Activated naive CD8-positive, alpha-beta T cell treated with anti-CD3 and anti-CD28 coated beads, Interleukin-2, amount 50 U/mL, for 24 hours (primary cell): ENCODE results near the gene KLK3.
"Not testable (repeated sequence)": the region's sequence is repeated elsewhere in the genome, so short reads cannot be mapped to it uniquely, and the experiment has no call there.

Experiments
- ATAC-seq: fragments of 150-1000 bp; cut with Tn5 transposase; one replicate; pipeline ENCODE4 v1.10.0; 2021
- DNase-seq: peaks from one replicate; pipeline ENCODE4 v3.0.0; 2021
- H3K27ac Mint-ChIP-seq: one replicate; pipeline ENCODE4 v1.8.0; 2021; ENCODE audit warnings: mild to moderate bottlenecking, mixed read lengths
- H3K27me3 Mint-ChIP-seq: one replicate; pipeline ENCODE4 v1.8.0; 2021; ENCODE audit warnings: mixed read lengths
- H3K36me3 Mint-ChIP-seq: one replicate; pipeline ENCODE4 v1.8.0; 2021; ENCODE audit warnings: low read depth, mixed read lengths
- H3K4me1 Mint-ChIP-seq: one replicate; pipeline ENCODE4 v1.8.0; 2021; ENCODE audit warnings: mixed read lengths
- H3K4me3 Mint-ChIP-seq: one replicate; pipeline ENCODE4 v1.8.0; 2021; ENCODE audit warnings: mild to moderate bottlenecking, moderate library complexity, mixed read lengths
- H3K9me3 Mint-ChIP-seq: one replicate; pipeline ENCODE4 v1.8.0; 2021; ENCODE audit warnings: mixed read lengths

The KLK3 gene

GRCh38 chr19:50854636-50855410, at the start of gene KLK3:
Gene KLK3 (plus strand): TSS chr19:50854915. CDS start chr19:50854956, 41 bp downstream.
- Mint-ChIP-seq H3K36me3 (no peaks in the 10 kb centered on the region), H3K4me1 (no peaks in the 10 kb centered on the region), H3K4me3 (no peak within 1 kb of the TSS), H3K27me3 (peaks cover 56% of the 10 kb centered on the region), H3K27ac (no peak within 1 kb of the TSS), H3K9me3 (no peaks in the 10 kb centered on the region)
- ATAC-seq = no peak
- DNase-seq = no peak

- H3K27me3 Mint-ChIP-seq = peaks cover 7% of the 10 kb centered on the region
- ATAC-seq = no peak
- H3K27ac Mint-ChIP-seq = no peak overlapping the region
- H3K4me1 Mint-ChIP-seq = peaks cover 16% of the 10 kb centered on the region
- H3K4me3 Mint-ChIP-seq = no peak overlapping the region
- H3K9me3 Mint-ChIP-seq = no peaks in the 10 kb centered on the region
- H3K36me3 Mint-ChIP-seq = peaks cover 7% of the 10 kb centered on the region
- DNase-seq = no peak
Observed at GRCh38 chr19:50808856-50809255, 45.9 kb upstream of the KLK3 start.

- H3K4me1 Mint-ChIP-seq, H3K9me3 Mint-ChIP-seq, H3K36me3 Mint-ChIP-seq, H3K4me3 Mint-ChIP-seq, DNase-seq, ATAC-seq, H3K27ac Mint-ChIP-seq: not testable (repeated sequence)
- peaks cover 22% of the 10 kb centered on the region for H3K27me3 Mint-ChIP-seq
Observed at GRCh38 chr19:50811622-50812238, 43.0 kb upstream of the KLK3 start.

DNA sequence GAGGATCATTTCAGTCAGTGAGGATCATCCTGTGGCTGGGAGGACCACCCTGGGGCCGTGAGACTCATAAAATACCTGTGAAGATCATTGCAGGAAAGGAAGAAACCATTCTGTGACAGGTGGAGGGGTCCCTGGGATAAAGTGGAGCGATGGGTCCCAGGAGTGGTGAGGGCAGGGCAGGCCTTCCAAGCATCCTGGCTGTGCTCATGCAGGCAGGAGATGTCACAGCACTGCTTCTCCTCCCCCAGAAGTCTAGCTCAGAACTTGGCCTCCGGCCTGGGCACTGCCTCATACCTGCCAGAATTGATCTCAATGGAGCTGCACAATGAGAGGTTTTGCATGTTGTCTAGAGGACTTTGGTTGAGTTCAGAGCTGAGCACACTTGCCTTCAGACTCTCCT, 42.2 kb upstream of the KLK3 start:
- H3K9me3 Mint-ChIP-seq = no peaks in the 10 kb centered on the region
- no peak for ATAC-seq
- peaks cover 13% of the 10 kb centered on the region for H3K4me1 Mint-ChIP-seq
- H3K4me3 Mint-ChIP-seq = no peak overlapping the region
- H3K36me3 Mint-ChIP-seq = no peaks in the 10 kb centered on the region
- DNase-seq = no peak
- H3K27me3 Mint-ChIP-seq = peaks cover 28% of the 10 kb centered on the region
- no peak overlapping the region for H3K27ac Mint-ChIP-seq

DNA sequence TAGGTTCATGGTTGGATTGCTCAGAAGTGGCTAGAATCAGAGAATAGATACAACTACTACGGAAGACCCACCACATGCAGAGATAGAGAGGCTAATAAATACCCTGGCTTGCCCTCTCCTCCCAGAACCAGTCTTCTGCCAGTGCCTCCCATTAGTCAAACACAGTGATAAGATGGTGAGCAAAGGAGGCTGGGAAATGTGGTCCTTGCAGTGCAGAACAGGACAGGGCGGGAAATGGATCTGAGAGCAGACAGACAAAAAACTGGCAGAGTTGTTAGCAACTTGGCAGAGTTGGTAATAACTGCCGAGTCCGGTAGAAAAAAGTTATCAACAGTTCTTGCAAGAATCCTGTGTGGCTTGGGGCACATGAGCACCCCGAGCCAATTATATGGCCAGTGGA, 39.8 kb upstream of the KLK3 start:
- Mint-ChIP-seq H3K9me3 (no peaks in the 10 kb centered on the region), H3K27me3 (peaks cover 45% of the 10 kb centered on the region), H3K36me3 (no peaks in the 10 kb centered on the region), H3K27ac (no peak overlapping the region), H3K4me3 (no peak overlapping the region), H3K4me1 (peaks cover 33% of the 10 kb centered on the region)
- DNase-seq (no peak), ATAC-seq (no peak)

- Mint-ChIP-seq H3K9me3 (no peaks in the 10 kb centered on the region), H3K4me1 (peaks cover 39% of the 10 kb centered on the region), H3K27ac (no peak overlapping the region), H3K4me3 (no peak overlapping the region), H3K36me3 (no peaks in the 10 kb centered on the region), H3K27me3 (peaks cover 49% of the 10 kb centered on the region)
- DNase-seq (no peak), ATAC-seq (no peak)
Observed at GRCh38 chr19:50815439-50815838, 39.3 kb upstream of the KLK3 start.

DNA sequence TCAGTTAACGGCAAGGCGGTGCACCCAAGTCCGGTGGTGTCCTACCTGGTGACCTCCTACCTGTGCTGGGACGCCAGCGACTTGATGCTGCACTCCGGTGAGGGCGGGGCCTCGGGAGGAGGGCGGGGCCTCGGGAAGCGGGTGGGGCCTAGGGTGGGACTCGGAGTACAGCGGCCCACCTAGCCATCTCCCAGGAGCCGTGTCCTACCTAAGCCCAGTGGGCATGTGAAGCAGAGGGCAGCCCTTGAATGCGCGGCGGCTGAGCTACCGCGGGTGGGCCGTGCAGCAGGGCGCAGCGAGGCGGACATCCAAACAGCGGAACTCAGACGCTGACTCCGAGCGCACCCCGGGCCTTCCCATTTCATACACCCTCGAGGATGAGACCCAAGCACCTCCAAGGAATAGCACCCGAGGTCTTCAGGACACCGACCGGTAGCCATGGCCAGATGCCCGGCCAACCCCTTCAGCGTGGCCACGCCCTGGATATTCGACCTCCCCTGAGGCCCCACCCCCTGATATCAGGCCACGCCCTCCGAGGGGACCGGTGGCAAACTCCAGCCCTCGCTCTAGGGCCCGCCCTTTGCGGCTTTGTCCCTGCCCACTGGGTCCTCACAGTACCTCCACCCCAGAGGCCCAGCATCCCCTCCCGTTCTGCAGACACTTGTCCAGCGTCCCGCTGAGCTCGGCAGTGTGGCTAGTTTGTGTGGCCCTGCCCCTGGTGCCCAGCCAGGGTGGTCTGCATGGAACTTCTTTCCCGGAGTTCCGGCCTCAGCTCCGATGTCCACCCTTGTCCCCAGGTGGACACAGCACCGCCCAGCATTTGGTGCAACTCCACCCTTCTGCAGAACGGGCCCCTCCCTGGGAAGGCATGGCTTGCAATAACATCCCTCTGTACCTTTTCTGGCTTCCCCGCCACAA, 36.5 kb upstream of the KLK3 start:
- peak; percentile 26 for ATAC-seq

GRCh38 chr19:50818859-50819472, 35.7 kb upstream of the KLK3 start:
- H3K27ac Mint-ChIP-seq = no peak overlapping the region

More for the DNA sequence above, 36.5 kb upstream of the KLK3 start:
- DNase-seq = peak; percentile 74
- no peaks in the 10 kb centered on the region for H3K9me3 Mint-ChIP-seq
- H3K4me3 Mint-ChIP-seq = peak overlapping the region; percentile 71
- H3K4me1 Mint-ChIP-seq = peaks cover 48% of the 10 kb centered on the region
- H3K36me3 Mint-ChIP-seq = no peaks in the 10 kb centered on the region
- H3K27me3 Mint-ChIP-seq = peaks cover 71% of the 10 kb centered on the region
- peak overlapping the region; percentile 68 for H3K27ac Mint-ChIP-seq

GRCh38 chr19:50819636-50820035, 35.1 kb upstream of the KLK3 start:
- Mint-ChIP-seq H3K27ac (no peak overlapping the region), H3K4me3 (peak overlapping the region; percentile 52), H3K4me1 (peaks cover 48% of the 10 kb centered on the region), H3K9me3 (no peaks in the 10 kb centered on the region), H3K27me3 (peaks cover 71% of the 10 kb centered on the region), H3K36me3 (no peaks in the 10 kb centered on the region)
- DNase-seq (no peak), ATAC-seq (no peak)

More at GRCh38 chr19:50818859-50819472, 35.7 kb upstream of the KLK3 start:
- Mint-ChIP-seq H3K4me3 (peak overlapping the region; percentile 71), H3K27me3 (peaks cover 69% of the 10 kb centered on the region), H3K9me3 (no peaks in the 10 kb centered on the region), H3K4me1 (peaks cover 48% of the 10 kb centered on the region), H3K36me3 (no peaks in the 10 kb centered on the region)
- DNase-seq (no peak), ATAC-seq (no peak)

DNA sequence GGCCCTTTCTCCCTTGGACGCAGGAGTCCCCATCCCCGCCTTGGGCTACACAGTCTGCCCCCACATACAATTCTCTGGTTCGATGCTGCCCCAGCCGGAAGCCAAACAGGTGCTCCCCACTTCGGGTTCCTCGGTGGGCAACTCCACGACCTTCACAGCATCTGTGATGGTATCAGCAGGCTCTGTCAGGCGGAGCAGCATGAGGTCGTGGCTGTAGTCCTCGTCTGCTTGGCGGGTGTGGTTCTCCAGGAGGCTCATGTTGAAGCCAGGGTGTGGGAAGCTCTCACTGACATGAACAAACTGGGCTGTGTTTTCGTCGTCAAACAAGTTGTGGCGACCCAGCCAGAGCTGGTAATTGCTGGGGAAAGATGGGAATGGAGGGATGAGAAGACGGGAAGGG, 34.6 kb upstream of the KLK3 start:
- H3K4me1 Mint-ChIP-seq = peaks cover 48% of the 10 kb centered on the region
- ATAC-seq = no peak

GRCh38 chr19:50820549-50821247, 34.0 kb upstream of the KLK3 start:
- DNase-seq (no peak), ATAC-seq (no peak)
- H3K36me3 Mint-ChIP-seq = no peaks in the 10 kb centered on the region
- no peaks in the 10 kb centered on the region for H3K9me3 Mint-ChIP-seq
- peak overlapping the region; percentile 52 for H3K4me3 Mint-ChIP-seq
- no peak overlapping the region for H3K27ac Mint-ChIP-seq
- peaks cover 48% of the 10 kb centered on the region for H3K4me1 Mint-ChIP-seq
- peaks cover 68% of the 10 kb centered on the region for H3K27me3 Mint-ChIP-seq

More for the DNA sequence above, 34.6 kb upstream of the KLK3 start:
- no peak for DNase-seq
- no peak overlapping the region for H3K27ac Mint-ChIP-seq
- no peaks in the 10 kb centered on the region for H3K9me3 Mint-ChIP-seq
- H3K36me3 Mint-ChIP-seq = no peaks in the 10 kb centered on the region
- peaks cover 69% of the 10 kb centered on the region for H3K27me3 Mint-ChIP-seq
- H3K4me3 Mint-ChIP-seq = peak overlapping the region; percentile 52

DNA sequence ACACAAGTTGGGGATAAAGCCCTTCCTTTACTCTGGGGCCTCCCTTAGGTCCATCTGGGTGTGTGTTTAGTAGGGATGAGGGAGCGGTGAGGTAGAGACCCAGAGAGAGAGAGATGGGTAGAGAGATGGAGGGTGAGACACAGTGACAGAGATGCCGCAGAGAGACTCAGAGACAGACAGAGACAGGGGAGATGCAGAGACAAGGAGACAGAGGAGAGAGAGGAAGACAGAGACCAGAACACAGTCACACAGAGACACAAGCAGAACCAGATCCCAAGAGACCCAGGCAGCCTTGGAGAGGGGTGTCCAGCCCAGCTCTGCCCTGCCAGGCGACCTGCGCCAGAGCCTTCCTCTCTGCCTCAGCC, 33.5 kb upstream of the KLK3 start:
- no peak for DNase-seq
- H3K27me3 Mint-ChIP-seq = peaks cover 66% of the 10 kb centered on the region
- ATAC-seq = no peak
- H3K4me1 Mint-ChIP-seq = peaks cover 47% of the 10 kb centered on the region
- H3K9me3 Mint-ChIP-seq = no peaks in the 10 kb centered on the region
- no peak overlapping the region for H3K4me3 Mint-ChIP-seq
- no peak overlapping the region for H3K27ac Mint-ChIP-seq
- H3K36me3 Mint-ChIP-seq = no peaks in the 10 kb centered on the region

DNA sequence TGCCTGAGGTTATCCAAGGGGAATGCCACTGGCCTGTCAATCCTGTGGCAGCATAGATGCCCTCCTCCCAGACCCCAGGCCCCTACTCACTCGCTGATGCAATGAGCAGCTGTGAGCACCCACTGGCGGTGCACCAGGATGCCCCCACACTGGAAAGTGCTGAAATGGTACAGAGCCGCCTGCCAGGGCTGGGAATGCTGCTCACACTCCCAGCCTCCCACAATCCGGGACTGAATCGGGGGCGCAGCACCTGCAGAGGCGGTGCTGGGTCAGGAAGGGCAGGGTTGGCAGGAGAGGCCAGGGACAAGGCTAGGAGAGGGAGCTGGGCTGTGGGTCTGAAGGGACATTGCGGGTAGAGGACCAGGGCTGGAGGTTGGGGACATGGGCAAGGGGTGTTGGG, 33.1 kb upstream of the KLK3 start:
- no peaks in the 10 kb centered on the region for H3K9me3 Mint-ChIP-seq
- no peak overlapping the region for H3K27ac Mint-ChIP-seq
- ATAC-seq = no peak
- H3K4me3 Mint-ChIP-seq = no peak overlapping the region
- peaks cover 67% of the 10 kb centered on the region for H3K27me3 Mint-ChIP-seq
- H3K4me1 Mint-ChIP-seq = peaks cover 44% of the 10 kb centered on the region
- no peak for DNase-seq
- H3K36me3 Mint-ChIP-seq = no peaks in the 10 kb centered on the region
